ENCODE data around the gene TMEM41B. TPM values are rescaled to one million over a fixed set of nuclear protein-coding genes. Genes with fewer than 3 reads are reported as not detected.
"Not testable (repeated sequence)": the region's sequence is repeated elsewhere in the genome, so short reads cannot be mapped to it uniquely, and the experiment has no call there.

Gene TMEM41B, protein sequence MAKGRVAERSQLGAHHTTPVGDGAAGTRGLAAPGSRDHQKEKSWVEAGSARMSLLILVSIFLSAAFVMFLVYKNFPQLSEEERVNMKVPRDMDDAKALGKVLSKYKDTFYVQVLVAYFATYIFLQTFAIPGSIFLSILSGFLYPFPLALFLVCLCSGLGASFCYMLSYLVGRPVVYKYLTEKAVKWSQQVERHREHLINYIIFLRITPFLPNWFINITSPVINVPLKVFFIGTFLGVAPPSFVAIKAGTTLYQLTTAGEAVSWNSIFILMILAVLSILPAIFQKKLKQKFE
- 10 to 100 TPM; 12.2 to 14.6 (median 13.8) TPM for total RNA-seq
- polyA plus RNA-seq: 10 to 100 TPM in 2 of 3 donors, 1 to 10 TPM in 1; 5.7 to 62.6 (median 18.7) TPM
- long read RNA-seq, donor 1, transcript TMEM41B-204 (7 exons, 3,968 nt): major isoform, 11 of 18 reads
- long read RNA-seq, donor 1, partial matches to known transcripts: 0 of 18 reads
- long read RNA-seq, donor 1, other reads (novel, unspliced or antisense): 4 of 18 reads
- long read RNA-seq, donor 2, transcript TMEM41B-204 (7 exons, 3,968 nt): major isoform, 10 of 16 reads
- long read RNA-seq, donor 2, partial matches to known transcripts: 0 of 16 reads
- long read RNA-seq, donor 2, other reads (novel, unspliced or antisense): 4 of 16 reads

DNA sequence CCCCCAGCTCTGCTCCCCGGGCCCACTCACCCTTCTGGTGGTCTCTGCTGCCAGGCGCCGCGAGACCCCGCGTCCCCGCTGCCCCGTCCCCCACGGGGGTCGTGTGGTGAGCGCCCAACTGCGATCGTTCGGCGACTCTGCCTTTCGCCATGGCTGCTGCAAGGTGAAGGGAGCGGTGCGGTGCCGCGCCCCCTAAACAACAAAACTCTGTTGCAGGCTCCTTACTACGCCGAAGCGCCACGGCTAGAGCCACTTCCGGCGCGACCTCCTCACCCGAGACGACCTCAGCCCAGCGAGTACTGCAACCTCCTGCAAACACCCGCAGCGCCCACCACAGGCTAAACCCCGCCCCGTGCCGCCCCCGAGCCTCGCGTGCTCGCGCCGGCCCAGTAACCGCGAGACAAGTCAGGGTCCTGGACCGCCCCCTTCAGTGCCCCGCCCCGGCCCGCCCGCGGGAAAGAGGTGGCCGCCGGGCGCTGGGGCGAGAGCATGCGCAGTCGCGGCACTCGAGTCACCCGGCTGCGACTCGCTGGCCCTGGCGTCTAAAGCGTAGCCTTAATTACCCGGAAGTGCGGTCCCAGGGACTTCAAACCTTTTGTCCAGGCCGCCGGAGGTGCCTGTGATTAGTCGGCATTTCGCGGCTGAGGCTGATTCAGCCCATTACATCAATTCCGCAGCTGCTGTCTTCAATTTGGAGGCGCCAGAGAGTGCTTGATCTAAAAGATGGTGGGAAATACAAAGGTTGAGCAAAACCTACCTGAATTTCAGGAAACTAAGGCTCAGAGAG, at the start of gene TMEM41B:
Gene TMEM41B (minus strand): TSS at position 303 of the 787 bp plus-strand sequence. CDS start 152 bp downstream, at position 151.
- no peak for TF ChIP-seq CTCF (IDR thresholded peaks at IDR 0.05)
- H3K9me3 ChIP-seq: no peaks in the 10 kb centered on the region
- peak within 1 kb of the TSS; percentile 87 for H3K27ac ChIP-seq
- ATAC-seq: peak; percentile 98
- H3K36me3 ChIP-seq (ENCODE audit: insufficient read depth in 1 of 2, low read depth in 1 of 2): peaks cover 0 to 3% of the 10 kb centered on the region in 2 donors
- H3K4me1 ChIP-seq: peaks cover 8% of the 10 kb centered on the region
- peak within 1 kb of the TSS; percentile 97 for H3K4me3 ChIP-seq
- peak; percentile 99 for DNase-seq
- WGBS, 3 donors: 1% methylated on average over 43 to 71 of the region's 71 CpGs
- no peaks in the 10 kb centered on the region for H3K27me3 ChIP-seq (ENCODE audit: insufficient read depth in 3 of 3, low read length in 2 of 3)
- intact Hi-C loops (cut with DNase I): loop anchor here (1.0 to 5.0 kb wide), 4 partner anchors 47 to 70 kb away; partner anchors contain the start of genes DENND5A (in 2 of the 2) and IPO7 (in 1 of the 2)

DNA sequence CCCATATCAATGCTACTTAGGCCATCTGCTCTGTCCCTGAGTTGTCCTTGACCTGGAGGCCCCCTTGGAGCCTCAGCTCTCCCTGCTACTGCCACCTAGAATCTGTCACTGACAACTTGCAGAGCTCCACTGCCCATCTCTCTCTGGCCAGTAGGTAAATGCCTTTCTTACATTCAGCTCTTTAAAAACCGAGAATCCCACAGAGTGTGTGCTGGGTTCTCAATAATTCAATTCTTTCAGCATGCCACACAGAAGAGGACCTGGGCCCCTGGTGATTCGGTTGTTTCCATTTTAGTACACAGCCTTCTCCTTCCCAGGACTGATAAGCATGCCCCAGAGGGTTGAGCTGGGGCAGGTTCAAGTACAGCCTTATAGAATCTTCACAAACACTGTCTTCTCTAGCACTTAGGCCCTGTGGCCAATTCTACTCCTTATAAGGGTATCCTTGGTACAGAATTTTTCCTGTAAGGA, 48.0 kb upstream of the TMEM41B start:
- peaks cover 3% of the 10 kb centered on the region for H3K4me1 ChIP-seq

DNA sequence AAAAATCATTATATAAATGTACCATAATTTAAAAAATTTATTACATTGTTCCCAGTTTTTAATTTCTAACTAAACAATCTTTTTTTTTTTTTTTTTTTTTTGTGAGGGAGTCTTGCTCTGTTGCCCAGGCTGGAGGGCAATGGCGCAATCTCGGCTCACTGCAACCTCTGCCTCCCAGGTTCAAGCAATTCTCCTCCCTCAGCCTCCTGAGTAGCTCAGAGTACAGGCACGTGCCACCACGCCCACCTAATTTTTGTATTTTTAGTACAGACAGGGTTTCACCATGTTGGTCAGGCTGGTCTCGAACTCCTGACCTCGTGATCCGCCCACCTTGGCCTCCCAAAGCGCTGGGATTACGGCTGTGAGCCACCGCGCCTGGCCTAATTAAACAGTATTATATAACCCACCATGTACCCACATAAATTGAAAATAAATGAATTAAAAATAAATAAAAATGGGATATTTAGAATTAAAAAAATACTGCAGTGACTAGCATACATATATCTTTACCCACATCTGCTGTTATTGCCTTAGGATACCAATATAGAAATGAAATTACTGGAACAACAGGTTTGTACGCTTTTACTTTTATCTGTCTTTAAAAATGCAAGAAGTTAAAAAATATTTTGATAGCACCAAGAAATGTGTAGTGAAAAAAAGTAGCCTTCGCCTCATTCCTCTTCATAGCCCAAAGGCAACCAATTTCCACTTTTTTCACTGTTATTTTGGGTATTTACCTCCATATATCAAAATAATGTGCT, 46.6 kb upstream of the TMEM41B start:
- ATAC-seq; H3K27ac ChIP-seq; H3K9me3 ChIP-seq; H3K36me3 ChIP-seq (ENCODE audit: insufficient read depth in 1 of 2, low read depth in 1 of 2); H3K27me3 ChIP-seq (ENCODE audit: insufficient read depth in 3 of 3, low read length in 2 of 3); H3K4me1 ChIP-seq; intact Hi-C loops (cut with DNase I); DNase-seq; H3K4me3 ChIP-seq: not testable (repeated sequence)
- 95 to 97% (median 95%) methylated on average over 13 of the region's 13 CpGs for WGBS, 3 donors

More for the DNA sequence above, 48.0 kb upstream of the TMEM41B start:
- H3K9me3 ChIP-seq: no peaks in the 10 kb centered on the region
- no peak overlapping the region for H3K4me3 ChIP-seq
- ATAC-seq: no peak
- WGBS, 3 donors: 69 to 91% (median 89%) methylated on average over 2 of the region's 2 CpGs
- no peaks in the 10 kb centered on the region for H3K36me3 ChIP-seq (ENCODE audit: insufficient read depth in 1 of 2, low read depth in 1 of 2)
- H3K27ac ChIP-seq: peak overlapping the region; percentile 100
- no peak for DNase-seq
- intact Hi-C loops (cut with DNase I): no loop called here
- no peak for TF ChIP-seq CTCF (IDR thresholded peaks at IDR 0.05)
- no peaks in the 10 kb centered on the region for H3K27me3 ChIP-seq (ENCODE audit: insufficient read depth in 3 of 3, low read length in 2 of 3)

DNA sequence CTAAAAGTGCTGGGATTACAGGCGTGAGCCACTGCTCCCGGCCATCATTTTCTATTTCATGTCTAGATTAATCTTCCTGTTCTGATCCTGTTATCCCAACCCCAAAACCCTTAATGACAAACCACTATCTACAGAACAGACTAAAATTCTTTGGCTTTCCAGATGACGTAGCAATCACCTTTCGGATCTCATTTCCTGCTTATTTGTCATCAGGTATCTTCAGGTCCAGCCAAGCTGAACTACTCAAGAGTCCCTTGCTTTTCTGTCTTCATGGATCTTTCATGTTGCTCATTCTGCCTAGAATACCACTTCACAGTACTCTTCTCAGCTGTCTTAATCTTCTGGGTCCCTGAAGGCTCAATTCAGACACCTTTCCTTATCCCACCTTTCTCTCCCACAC, 42.6 kb upstream of the TMEM41B start:
- Histone ChIP-seq H3K27ac (no peak overlapping the region), H3K4me1 (no peaks in the 10 kb centered on the region), H3K36me3 (ENCODE audit: insufficient read depth in 1 of 2, low read depth in 1 of 2) (no peaks in the 10 kb centered on the region), H3K4me3 (no peak overlapping the region), H3K9me3 (no peaks in the 10 kb centered on the region), H3K27me3 (ENCODE audit: insufficient read depth in 3 of 3, low read length in 2 of 3) (no peaks in the 10 kb centered on the region)
- no peak for DNase-seq
- intact Hi-C loops (cut with DNase I): no loop called here
- no peak for ATAC-seq
- WGBS, 3 donors: 91 to 93% (median 91%) methylated on average over 4 of the region's 4 CpGs
- no peak for TF ChIP-seq CTCF (IDR thresholded peaks at IDR 0.05)

Data from psoas muscle (tissue), 8 donors.